Activated naive CD4-positive, alpha-beta T cell treated with anti-CD3 and anti-CD28 coated beads for 36 hours (primary cell): ENCODE measurements around the gene TTC9C. TPM values are rescaled to one million over a fixed set of nuclear protein-coding genes. Genes with fewer than 3 reads are reported as not detected.
"Not testable (repeated sequence)": the region's sequence is repeated elsewhere in the genome, so short reads cannot be mapped to it uniquely, and the experiment has no call there.

Source experiments
- CTCF ChIA-PET: fragments of 350-600 bp; sonication (Branson Sonifier 250); formaldehyde crosslinking; loops from one replicate; lab custom pipeline; 2021; ENCODE audit warnings: antibody characterized with exemption; lab: Charles Lee
- DNase-seq: peaks from one replicate; pipeline ENCODE4 v3.0.0-alpha.2; 2020
- H3K27ac Mint-ChIP-seq: one replicate; pipeline ENCODE4 v1.8.0; 2021; ENCODE audit warnings: mild to moderate bottlenecking, mixed read lengths
- H3K27me3 Mint-ChIP-seq: one replicate; pipeline ENCODE4 v1.8.0; 2021; ENCODE audit warnings: low read depth, mixed read lengths
- H3K36me3 Mint-ChIP-seq: one replicate; pipeline ENCODE4 v1.8.0; 2021; ENCODE audit warnings: low read depth, mixed read lengths
- H3K4me1 Mint-ChIP-seq: one replicate; pipeline ENCODE4 v1.8.0; 2021; ENCODE audit warnings: low read depth, mixed read lengths
- H3K4me3 Mint-ChIP-seq: one replicate; pipeline ENCODE4 v1.8.0; 2021; ENCODE audit warnings: mild to moderate bottlenecking, moderate library complexity, mixed read lengths
- H3K9me3 Mint-ChIP-seq: one replicate; pipeline ENCODE4 v1.8.0; 2021; ENCODE audit warnings: mixed read lengths
- intact Hi-C: fragments of 100-400 bp; cut with micrococcal nuclease; formaldehyde crosslinking; loops from one replicate; pipeline ENCODE4 v1.15.1; 2023
- total RNA-seq, 2 experiments: library from RNA; stranded (reverse); gene quantifications; one replicate each; pipeline ENCODE4 v1.2.3, GENCODE V29; 2021

The TTC9C gene
- total RNA-seq, 2 experiments from 2014 or later: 46.6 to 49.5 TPM

DNA sequence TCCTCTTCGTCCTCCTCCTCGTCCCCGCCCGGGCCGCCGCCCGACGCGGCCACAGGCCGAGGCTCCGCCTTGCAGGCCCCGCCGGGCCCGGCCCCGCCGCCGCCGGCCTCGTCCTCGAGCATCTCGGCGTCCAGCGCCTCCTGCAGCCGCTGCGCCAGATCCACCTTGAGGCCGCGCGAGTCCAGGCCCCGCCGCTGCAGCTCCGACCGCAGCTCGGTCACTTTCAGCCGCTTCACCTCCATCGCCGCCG is 1.4 kb upstream of the TTC9C start:
- intact Hi-C loops: loop anchor here (1.0 to 2.0 kb wide), 14 partner anchors 14 to 154 kb away; partner anchors contain the start of genes INTS5, POLR2G, TUT1 and UBXN1
- Mint-ChIP-seq H3K36me3 (peaks cover 55% of the 10 kb centered on the region), H3K4me1 (peaks cover 49% of the 10 kb centered on the region), H3K9me3 (no peaks in the 10 kb centered on the region), H3K4me3 (peak overlapping the region; percentile 90), H3K27ac (peak overlapping the region; percentile 99), H3K27me3 (no peaks in the 10 kb centered on the region)
- CTCF ChIA-PET: interaction anchor here (0.6 to 1.3 kb wide), 8 partner anchors 27 to 155 kb away, joined by 3 to 6 read pairs (median 3); partner anchors contain the start of genes POLR2G and ZBTB3
- DNase-seq: no peak

DNA sequence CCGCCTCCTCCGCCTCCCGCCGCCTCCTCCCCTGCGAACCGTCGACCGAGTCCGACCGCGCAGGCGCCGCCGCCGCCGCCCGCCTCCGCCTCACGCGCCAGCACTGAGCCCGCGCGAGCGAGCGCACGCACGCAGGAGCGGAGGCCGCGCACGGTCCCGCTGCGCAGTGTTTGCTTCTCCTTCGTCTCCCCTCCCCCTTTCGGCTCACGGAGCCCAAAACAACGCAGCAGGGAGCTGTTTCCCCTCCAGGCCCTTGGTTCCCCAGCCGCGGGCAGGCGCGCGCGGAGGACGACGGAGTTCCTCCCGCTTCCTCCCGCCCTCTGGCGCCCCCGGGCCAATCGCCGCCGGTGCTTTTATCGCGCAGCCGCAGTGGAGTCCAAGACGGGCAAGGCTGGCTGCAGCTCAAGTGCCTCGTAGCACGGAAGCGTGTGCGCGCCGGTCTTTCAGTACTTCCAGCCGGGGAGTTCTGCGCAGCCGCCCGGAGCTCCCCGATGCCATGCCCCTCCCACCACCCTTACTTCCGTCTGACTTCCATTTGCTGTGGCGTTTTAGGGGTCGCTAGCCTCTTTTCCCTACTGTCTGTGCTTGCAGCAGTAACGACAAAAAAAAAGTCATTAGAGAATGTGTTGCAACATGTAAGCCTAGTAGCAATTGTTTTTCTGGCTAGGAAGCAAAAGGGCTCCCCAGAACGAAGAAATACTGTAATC is 968 bp upstream of the TTC9C start, which contains the start of gene HNRNPUL2:
TSS of gene HNRNPUL2 (minus strand) at position 293 of the 707 bp plus-strand sequence. CDS start 301 bp downstream, outside the sequence.
- peaks cover 45% of the 10 kb centered on the region for H3K4me1 Mint-ChIP-seq
- H3K27me3 Mint-ChIP-seq: no peaks in the 10 kb centered on the region
- peak; percentile 99 for DNase-seq
- H3K36me3 Mint-ChIP-seq: peaks cover 51% of the 10 kb centered on the region
- H3K27ac Mint-ChIP-seq: peak within 1 kb of the TSS; percentile 99
- H3K4me3 Mint-ChIP-seq: peak within 1 kb of the TSS; percentile 90
- no peaks in the 10 kb centered on the region for H3K9me3 Mint-ChIP-seq
- intact Hi-C loops: loop anchor here (1.0 to 2.0 kb wide), 13 partner anchors 18 to 154 kb away; partner anchors contain the start of genes INTS5, POLR2G, TUT1 and UBXN1
- CTCF ChIA-PET: interaction anchor here (0.6 to 1.3 kb wide), 10 partner anchors 26 to 216 kb away, joined by 3 to 6 read pairs (median 3); partner anchors contain the start of genes POLR2G and ZBTB3

DNA sequence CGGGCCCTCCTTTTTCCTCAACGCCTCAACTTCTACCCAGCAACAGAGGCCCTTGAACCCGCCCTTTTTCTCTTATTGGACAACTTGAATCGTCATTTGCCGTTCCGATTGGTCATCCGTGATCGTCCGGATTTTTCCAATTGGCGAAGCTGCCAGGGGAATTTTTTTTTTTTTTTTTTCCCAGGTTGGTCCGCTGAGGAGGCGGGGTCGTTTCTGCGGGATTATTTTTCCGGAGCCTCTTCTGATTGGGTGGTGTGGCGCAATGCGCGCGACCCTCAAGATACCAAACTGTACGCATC is 465 bp upstream of the TTC9C start:
- Mint-ChIP-seq H3K9me3 (no peaks in the 10 kb centered on the region), H3K36me3 (peaks cover 46% of the 10 kb centered on the region), H3K4me1 (peaks cover 43% of the 10 kb centered on the region), H3K27me3 (no peaks in the 10 kb centered on the region), H3K27ac (peak overlapping the region; percentile 99), H3K4me3 (peak overlapping the region; percentile 90)
- intact Hi-C loops: loop anchor here (1.0 to 2.0 kb wide), 17 partner anchors 19 to 154 kb away; partner anchors contain the start of genes INTS5, NXF1, POLR2G and TAF6L
- CTCF ChIA-PET: interaction anchor here (0.6 to 1.3 kb wide), 5 partner anchors 34 to 216 kb away, joined by 3 to 6 read pairs (median 3); partner anchors contain the start of gene POLR2G
- peak; percentile 94 for DNase-seq

DNA sequence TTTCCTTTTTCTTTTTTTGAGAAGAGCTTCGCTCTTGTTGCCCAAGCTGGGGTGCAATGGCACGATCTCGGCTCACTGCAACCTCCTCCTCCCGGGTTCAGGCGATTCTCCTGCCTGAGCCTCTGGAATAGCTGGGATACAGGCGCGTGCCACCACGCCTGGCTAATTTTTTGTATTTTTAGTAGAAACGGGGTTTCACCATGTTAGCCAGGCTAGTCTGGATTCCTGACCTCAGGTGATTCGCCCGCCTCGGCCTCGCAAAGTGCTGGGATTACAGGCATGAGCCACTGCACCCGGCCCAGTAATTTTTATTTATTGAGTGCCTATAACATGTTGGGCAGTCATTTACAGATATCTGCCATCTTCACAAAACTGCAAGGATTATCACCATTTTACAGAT is 1.8 kb downstream of the TTC9C start:
- H3K9me3 Mint-ChIP-seq, DNase-seq, intact Hi-C loops, H3K27me3 Mint-ChIP-seq: not testable (repeated sequence)
- CTCF ChIA-PET: interaction anchor here (0.6 to 2.9 kb wide), 5 partner anchors 32 to 136 kb away, joined by 3 to 7 read pairs (median 3); partner anchors contain the start of gene TAF6L
- Mint-ChIP-seq H3K36me3 (peaks cover 32% of the 10 kb centered on the region), H3K27ac (peak overlapping the region; percentile 61), H3K4me1 (peaks cover 31% of the 10 kb centered on the region), H3K4me3 (peak overlapping the region; percentile 90)

DNA sequence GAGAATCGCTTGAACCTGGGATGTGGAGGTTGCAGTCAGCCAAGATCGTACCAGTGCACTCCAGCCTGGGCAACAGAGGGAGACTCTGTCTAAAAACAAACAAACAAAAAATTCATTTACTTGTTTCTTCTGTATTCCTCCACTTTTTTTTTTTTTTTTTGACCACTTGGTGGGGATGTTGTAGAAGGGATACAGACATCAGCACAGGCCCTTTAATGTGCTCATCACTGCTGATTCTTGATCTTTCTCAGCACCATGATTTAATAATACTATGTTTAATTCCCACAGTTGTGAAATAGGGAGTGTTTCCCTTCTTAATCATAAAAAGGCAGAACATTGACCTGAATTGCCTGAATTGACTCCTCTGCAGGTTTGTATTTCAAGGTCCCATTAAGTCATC is 4.5 kb downstream of the TTC9C start:
- peaks cover 24% of the 10 kb centered on the region for H3K4me1 Mint-ChIP-seq
- intact Hi-C loops: no loop called here
- H3K9me3 Mint-ChIP-seq: no peaks in the 10 kb centered on the region
- no peak overlapping the region for H3K4me3 Mint-ChIP-seq
- CTCF ChIA-PET: interaction anchor here (0.6 to 1.0 kb wide), 4 partner anchors 21 to 75 kb away, joined by 3 to 4 read pairs (median 4); partner anchors contain the start of gene ZBTB3
- no peak overlapping the region for H3K27ac Mint-ChIP-seq
- no peaks in the 10 kb centered on the region for H3K27me3 Mint-ChIP-seq
- H3K36me3 Mint-ChIP-seq: peaks cover 22% of the 10 kb centered on the region
- no peak for DNase-seq

DNA sequence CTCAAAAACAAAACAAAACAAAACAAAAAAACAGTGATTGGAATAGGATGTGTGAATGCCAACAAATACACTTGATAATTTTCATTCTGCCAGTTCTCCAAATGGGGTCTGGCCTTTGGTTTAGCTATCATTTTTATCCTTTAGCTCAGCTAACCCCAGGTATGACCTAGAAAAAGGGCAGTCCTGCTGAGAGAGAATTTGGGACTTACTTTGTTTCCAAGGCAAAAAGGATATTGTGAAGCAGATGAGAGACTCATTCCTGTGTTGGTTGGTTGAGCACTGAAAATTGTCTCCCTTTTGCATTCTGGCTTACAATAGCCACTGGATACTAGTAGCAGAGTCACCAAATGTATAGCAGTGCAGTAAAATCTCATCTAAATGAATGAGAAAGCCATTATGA is 8.9 kb downstream of the TTC9C start:
- no peak overlapping the region for H3K27ac Mint-ChIP-seq
- CTCF ChIA-PET: interaction anchor here (1.1 kb wide), 1 partner anchor 8 kb away, joined by 4 read pairs; no protein-coding TSS in a partner anchor
- no peak overlapping the region for H3K4me3 Mint-ChIP-seq
- H3K36me3 Mint-ChIP-seq: peaks cover 16% of the 10 kb centered on the region
- no peak for DNase-seq
- no peaks in the 10 kb centered on the region for H3K27me3 Mint-ChIP-seq
- H3K9me3 Mint-ChIP-seq: no peaks in the 10 kb centered on the region
- H3K4me1 Mint-ChIP-seq: peaks cover 8% of the 10 kb centered on the region
- intact Hi-C loops: no loop called here

DNA sequence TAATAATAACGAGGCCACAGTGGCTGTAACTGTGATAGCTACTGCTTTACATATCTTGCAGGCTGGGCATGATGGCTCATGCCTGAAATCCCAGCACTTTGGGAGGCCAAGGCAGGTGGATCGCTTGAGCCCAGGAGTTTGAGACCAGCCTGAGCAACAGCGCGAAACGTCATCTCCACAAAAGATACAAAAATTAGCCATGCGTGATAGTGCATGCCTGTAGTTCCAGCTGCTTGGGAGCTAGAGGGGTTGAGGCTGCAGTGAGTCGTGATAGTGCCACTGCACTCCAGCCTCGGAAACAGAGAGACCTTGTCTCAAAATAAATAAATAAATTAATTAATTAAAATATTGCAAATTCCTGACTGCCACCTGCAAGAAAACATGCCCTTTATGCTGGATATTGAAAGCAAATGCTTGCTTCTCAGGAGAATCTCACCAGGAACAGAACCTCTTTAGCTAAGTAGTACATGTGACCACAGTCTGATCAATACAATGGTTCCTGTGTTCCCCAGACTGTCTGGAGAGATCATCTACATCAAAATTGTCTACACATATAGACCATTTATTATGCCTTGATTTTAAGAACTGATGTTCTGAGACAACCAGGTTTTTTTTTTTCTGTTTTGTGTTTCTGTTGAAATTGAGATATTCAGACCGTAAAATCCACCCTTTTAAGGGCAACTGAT is 19.3 kb downstream of the TTC9C start:
- H3K9me3 Mint-ChIP-seq: no peaks in the 10 kb centered on the region
- H3K27ac Mint-ChIP-seq: no peak overlapping the region
- H3K27me3 Mint-ChIP-seq: no peaks in the 10 kb centered on the region
- intact Hi-C loops: no loop called here
- no peak overlapping the region for H3K4me3 Mint-ChIP-seq
- peaks cover 2% of the 10 kb centered on the region for H3K36me3 Mint-ChIP-seq
- no peak for DNase-seq
- H3K4me1 Mint-ChIP-seq: peaks cover 26% of the 10 kb centered on the region
- CTCF ChIA-PET: interaction anchor here (0.6 to 1.4 kb wide), 4 partner anchors 15 to 120 kb away, joined by 3 to 4 read pairs (median 4); no protein-coding TSS in a partner anchor

DNA sequence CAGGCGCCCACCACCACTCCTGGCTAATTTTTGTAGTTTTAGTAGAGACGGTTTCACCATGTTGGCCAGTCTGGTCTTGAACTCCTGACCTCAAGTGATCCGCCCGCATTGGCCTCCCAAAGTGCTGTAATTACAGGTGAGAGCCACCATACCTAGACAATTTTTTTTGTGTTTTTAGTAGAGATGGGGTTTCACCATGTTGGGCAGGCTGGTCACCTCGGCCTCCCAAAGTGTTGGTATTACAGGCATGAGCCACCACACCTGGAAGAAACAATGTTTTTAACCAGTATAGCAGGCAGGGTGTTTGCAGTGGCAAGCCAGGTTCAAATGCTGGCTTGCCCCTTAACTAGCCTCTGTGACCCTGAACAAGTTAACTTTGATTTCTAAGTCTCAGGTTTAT is 21.6 kb downstream of the TTC9C start:
- H3K36me3 Mint-ChIP-seq, DNase-seq, CTCF ChIA-PET, H3K9me3 Mint-ChIP-seq, H3K27me3 Mint-ChIP-seq, intact Hi-C loops, H3K27ac Mint-ChIP-seq, H3K4me3 Mint-ChIP-seq: not testable (repeated sequence)
- peaks cover 40% of the 10 kb centered on the region for H3K4me1 Mint-ChIP-seq

DNA sequence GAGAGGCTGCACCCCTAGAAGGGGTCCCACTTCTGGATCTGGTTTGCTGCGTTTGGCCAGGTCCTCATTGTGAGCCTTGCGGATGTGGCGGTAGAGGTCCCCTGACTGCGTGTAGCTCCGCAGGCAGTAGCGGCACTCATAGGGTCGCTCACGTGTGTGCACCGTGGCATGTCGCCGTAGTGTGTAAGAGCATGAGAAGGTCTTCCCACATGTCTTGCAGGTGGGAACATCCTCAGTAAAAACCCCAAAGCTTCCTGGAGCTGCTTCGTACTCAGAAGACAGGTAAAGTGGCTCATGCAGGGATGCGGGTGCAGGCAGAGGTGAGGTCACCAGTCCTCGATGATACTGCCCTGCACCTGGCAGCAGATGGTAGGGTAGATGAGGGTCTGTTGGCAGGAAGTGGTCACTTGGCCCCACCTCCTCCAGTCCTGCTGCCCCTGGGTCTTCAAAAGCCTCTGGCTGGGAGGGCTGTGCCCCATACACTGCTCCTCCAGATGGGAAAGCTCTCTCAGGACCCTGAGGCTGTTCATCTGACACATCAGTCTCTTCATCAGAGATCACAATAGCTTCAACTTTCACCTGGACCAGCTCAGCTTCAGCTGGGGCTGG is 24.0 kb downstream of the TTC9C start:
- Mint-ChIP-seq H3K27ac (no peak overlapping the region), H3K36me3 (peaks cover 2% of the 10 kb centered on the region), H3K9me3 (no peaks in the 10 kb centered on the region), H3K4me3 (peak overlapping the region; percentile 21), H3K27me3 (no peaks in the 10 kb centered on the region), H3K4me1 (peaks cover 40% of the 10 kb centered on the region)
- CTCF ChIA-PET: interaction anchor here (1.9 to 3.6 kb wide), 2 partner anchors 18 to 34 kb away, joined by 16 to 18 read pairs; partner anchors contain the start of genes TAF6L and TMEM179B
- DNase-seq: no peak
- intact Hi-C loops: no loop called here

DNA sequence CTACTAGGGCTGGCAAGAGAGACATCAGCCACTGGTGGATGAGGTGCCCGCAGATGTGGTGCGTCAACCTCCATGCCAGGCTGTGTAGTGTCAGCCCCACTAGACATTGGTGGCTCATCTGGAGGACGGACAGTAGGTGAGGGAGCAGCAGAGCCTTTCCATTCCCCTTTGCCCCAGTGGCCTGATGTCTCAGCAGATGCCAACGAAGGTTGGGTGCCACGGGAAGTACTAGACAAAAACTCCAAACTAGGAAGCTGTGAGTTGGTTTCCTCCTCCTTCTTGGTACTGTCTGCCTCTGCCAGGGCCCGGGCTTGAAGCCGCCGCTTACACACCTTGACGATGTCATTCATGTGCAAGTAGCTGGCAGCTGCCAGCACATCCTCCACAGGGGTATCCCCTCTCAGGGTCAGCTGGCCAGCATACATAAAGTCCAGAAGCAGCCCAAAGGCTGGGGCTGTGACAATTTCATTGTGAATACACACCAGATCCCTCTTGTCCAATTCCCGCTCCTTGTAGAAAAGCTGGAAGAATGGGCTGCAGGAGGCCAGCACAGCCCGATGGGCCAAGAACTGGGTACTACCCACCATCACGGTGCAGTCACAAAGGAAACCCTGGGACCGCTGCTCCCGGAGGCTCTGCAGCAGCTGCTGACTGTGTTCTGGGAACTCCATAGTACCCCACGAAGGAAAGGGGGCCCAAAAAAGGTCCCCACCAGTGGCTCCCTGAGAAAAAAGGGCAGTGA is 24.9 kb downstream of the TTC9C start:
- Mint-ChIP-seq H3K36me3 (peaks cover 2% of the 10 kb centered on the region), H3K4me1 (peaks cover 38% of the 10 kb centered on the region), H3K27ac (peak overlapping the region; percentile 96), H3K4me3 (peak overlapping the region; percentile 98), H3K27me3 (no peaks in the 10 kb centered on the region), H3K9me3 (no peaks in the 10 kb centered on the region)
- intact Hi-C loops: loop anchor here (1.0 kb wide), 1 partner anchor 8 kb away; the partner anchor contains the start of gene POLR2G
- CTCF ChIA-PET: interaction anchor here (1.0 to 3.6 kb wide), 6 partner anchors 9 to 59 kb away, joined by 3 to 18 read pairs (median 6); partner anchors contain the start of genes HNRNPUL2, TAF6L and TMEM179B
- no peak for DNase-seq
